ENCODE data around the gene CLASRP.

GRCh38 chr19:44998025-44998424 lies 40.8 kb upstream of the CLASRP start:
- TF ChIP-seq, protein P1, sequence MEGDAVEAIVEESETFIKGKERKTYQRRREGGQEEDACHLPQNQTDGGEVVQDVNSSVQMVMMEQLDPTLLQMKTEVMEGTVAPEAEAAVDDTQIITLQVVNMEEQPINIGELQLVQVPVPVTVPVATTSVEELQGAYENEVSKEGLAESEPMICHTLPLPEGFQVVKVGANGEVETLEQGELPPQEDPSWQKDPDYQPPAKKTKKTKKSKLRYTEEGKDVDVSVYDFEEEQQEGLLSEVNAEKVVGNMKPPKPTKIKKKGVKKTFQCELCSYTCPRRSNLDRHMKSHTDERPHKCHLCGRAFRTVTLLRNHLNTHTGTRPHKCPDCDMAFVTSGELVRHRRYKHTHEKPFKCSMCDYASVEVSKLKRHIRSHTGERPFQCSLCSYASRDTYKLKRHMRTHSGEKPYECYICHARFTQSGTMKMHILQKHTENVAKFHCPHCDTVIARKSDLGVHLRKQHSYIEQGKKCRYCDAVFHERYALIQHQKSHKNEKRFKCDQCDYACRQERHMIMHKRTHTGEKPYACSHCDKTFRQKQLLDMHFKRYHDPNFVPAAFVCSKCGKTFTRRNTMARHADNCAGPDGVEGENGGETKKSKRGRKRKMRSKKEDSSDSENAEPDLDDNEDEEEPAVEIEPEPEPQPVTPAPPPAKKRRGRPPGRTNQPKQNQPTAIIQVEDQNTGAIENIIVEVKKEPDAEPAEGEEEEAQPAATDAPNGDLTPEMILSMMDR (IDR thresholded peaks at IDR 0.05), result no peak
- TF ChIP-seq EP300 (IDR thresholded peaks at IDR 0.05) (no peak), POLR2A (IDR thresholded peaks at IDR 0.05) (no peak)
